Fibroblast of lung (primary cell): Measurements from ENCODE around the gene ZNF516. TPM values are rescaled to one million over a fixed set of nuclear protein-coding genes. Genes with fewer than 3 reads are reported as not detected.

Experiments used
- DNase-seq, 2 donors: peaks; one replicate each; pipeline versions ENCODE4 v3.0.0 to v3.0.0-alpha.2; 2010; ENCODE audit warnings: low read depth in 2 of 2
- H2AFZ ChIP-seq: 2 replicates; pipeline ENCODE4 v1.5.1; 2012; ENCODE audit warnings: low read length, control low read depth, inconsistent platforms
- H3K27ac ChIP-seq: 2 replicates; pipeline ENCODE4 v1.5.1; 2011; ENCODE audit warnings: low read length, control low read depth; ENCODE audit not compliant: insufficient read depth
- H3K27me3 ChIP-seq: 2 replicates; pipeline ENCODE4 v1.5.1; 2011; ENCODE audit warnings: mild to moderate bottlenecking, low read length; ENCODE audit not compliant: control insufficient read depth, insufficient read depth
- H3K36me3 ChIP-seq: 2 replicates; pipeline ENCODE4 v1.5.1; 2011; ENCODE audit warnings: low read length; ENCODE audit not compliant: control insufficient read depth, insufficient read depth
- H3K4me1 ChIP-seq: 2 replicates; pipeline ENCODE4 v1.5.1; 2011; ENCODE audit warnings: low read length; ENCODE audit not compliant: control insufficient read depth, insufficient read depth; ENCODE audit errors: extremely low read depth
- H3K4me2 ChIP-seq: 2 replicates; pipeline ENCODE4 v1.5.1; 2011; ENCODE audit warnings: low read length, control low read depth; ENCODE audit not compliant: insufficient read depth; ENCODE audit errors: extremely low read depth
- H3K4me3 ChIP-seq, 4 experiments: fragments of 200-600 bp in 1 of 4; sonication (generic) in 1 of 4; replicated peaks in 1 of 4; 2 replicates each; pipeline ENCODE4 v1.5.1; 2011 to 2016; ENCODE audit warnings: low read length in 4 of 4, low read depth in 3 of 4, mild to moderate bottlenecking in 3 of 4, control low read depth in 2 of 4, inconsistent platforms in 1 of 4, mixed read lengths in 1 of 4; ENCODE audit not compliant: insufficient read depth in 1 of 4; ENCODE audit errors: control extremely low read depth in 1 of 4
- H3K79me2 ChIP-seq: 2 replicates; pipeline ENCODE4 v1.5.1; 2012; ENCODE audit warnings: mild to moderate bottlenecking, low read length, inconsistent platforms; ENCODE audit not compliant: control insufficient read depth, insufficient read depth
- H3K9ac ChIP-seq: 2 replicates; pipeline ENCODE4 v1.5.1; 2011; ENCODE audit warnings: mild to moderate bottlenecking, low read length, control low read depth; ENCODE audit not compliant: insufficient read depth
- H3K9me3 ChIP-seq: 2 replicates; pipeline ENCODE4 v1.5.1; 2012; ENCODE audit warnings: low read depth, low read length; ENCODE audit not compliant: control insufficient read depth, insufficient read depth
- H4K20me1 ChIP-seq: 2 replicates; pipeline ENCODE4 v1.5.1; 2011; ENCODE audit warnings: low read length; ENCODE audit not compliant: control insufficient read depth, insufficient read depth; ENCODE audit errors: extremely low read depth
- EZH2 ChIP-seq: IDR thresholded peaks from 2 replicates; pipeline ENCODE4 v1.5.1; 2012; ENCODE audit warnings: low read length, control low read depth, mild to moderate bottlenecking; ENCODE audit errors: missing control alignments
- polyA plus RNA-seq, 2 donors: library from polyadenylated mRNA; depleted of rRNA in 1 of 2; stranded (reverse) in 1 of 2; unstranded in 1 of 2; fragments of >200 nt; gene quantifications; 2 replicates each; pipeline ENCODE4 v1.2.1, GENCODE V29; 2011 to 2012; ENCODE audit warnings: missing spikeins in 1 of 2
- total RNA-seq: library from RNA; depleted of rRNA; stranded (reverse); fragments of >200 nt; gene quantifications from 2 replicates; pipeline ENCODE4 v1.2.1, GENCODE V29; 2014
- TF ChIP-seq, protein P1 (sequence below), 2 donors: IDR thresholded peaks in 1 of 2; conservative IDR thresholded peaks in 1 of 2; 1 replicate in 1 of 2; 2 replicates in 1 of 2; pipeline ENCODE4 v1.5.1; 2011 to 2012; ENCODE audit warnings: low read length in 2 of 2, control low read depth in 1 of 2, inconsistent platforms in 1 of 2, low read depth in 1 of 2, mild to moderate bottlenecking in 1 of 2

The ZNF516 gene
- total and polyA plus RNA-seq, 2 donors (not counting 1 experiment from before 2014, with no cell fraction given): 7.9 to 32.7 TPM

DNA sequence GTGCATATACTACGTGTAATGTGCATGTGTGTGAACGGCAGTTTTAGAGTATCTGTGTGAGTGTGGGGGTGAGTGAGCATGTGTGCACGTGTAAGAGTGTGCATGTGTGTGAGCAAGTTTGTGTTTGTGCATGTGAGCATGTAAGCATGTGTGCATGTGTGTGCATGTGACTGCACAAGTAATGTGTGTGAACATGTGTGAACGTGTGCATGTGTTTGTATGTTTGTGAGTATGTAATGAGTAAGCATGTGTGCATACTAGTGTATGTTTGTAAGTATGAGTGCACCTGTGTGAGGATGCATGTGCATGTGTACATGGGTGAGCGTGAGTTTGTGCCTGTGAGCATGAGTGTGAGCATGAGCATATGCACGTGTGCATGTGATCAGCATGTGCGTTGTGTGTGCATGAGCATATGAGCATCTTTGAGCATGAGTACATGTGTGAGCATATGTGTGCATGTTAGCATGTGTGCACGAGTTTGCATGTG lies 90.7 kb downstream of the ZNF516 start:
- Histone ChIP-seq H3K79me2 (peaks cover 16% of the 10 kb centered on the region), H3K9me3 (no peaks in the 10 kb centered on the region), H3K27ac (no peak overlapping the region), H3K4me3 (no peak overlapping the region), H3K27me3 (no peaks in the 10 kb centered on the region), H3K4me2 (no peak overlapping the region), H3K4me1 (no peaks in the 10 kb centered on the region), H3K9ac (no peak overlapping the region), H3K36me3 (peaks cover 1% of the 10 kb centered on the region), H4K20me1 (no peaks in the 10 kb centered on the region), H2AFZ (no peak overlapping the region)
- no peak for DNase-seq
- no peak for TF ChIP-seq EZH2
- TF ChIP-seq, protein P1, sequence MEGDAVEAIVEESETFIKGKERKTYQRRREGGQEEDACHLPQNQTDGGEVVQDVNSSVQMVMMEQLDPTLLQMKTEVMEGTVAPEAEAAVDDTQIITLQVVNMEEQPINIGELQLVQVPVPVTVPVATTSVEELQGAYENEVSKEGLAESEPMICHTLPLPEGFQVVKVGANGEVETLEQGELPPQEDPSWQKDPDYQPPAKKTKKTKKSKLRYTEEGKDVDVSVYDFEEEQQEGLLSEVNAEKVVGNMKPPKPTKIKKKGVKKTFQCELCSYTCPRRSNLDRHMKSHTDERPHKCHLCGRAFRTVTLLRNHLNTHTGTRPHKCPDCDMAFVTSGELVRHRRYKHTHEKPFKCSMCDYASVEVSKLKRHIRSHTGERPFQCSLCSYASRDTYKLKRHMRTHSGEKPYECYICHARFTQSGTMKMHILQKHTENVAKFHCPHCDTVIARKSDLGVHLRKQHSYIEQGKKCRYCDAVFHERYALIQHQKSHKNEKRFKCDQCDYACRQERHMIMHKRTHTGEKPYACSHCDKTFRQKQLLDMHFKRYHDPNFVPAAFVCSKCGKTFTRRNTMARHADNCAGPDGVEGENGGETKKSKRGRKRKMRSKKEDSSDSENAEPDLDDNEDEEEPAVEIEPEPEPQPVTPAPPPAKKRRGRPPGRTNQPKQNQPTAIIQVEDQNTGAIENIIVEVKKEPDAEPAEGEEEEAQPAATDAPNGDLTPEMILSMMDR (conservative IDR thresholded peaks at IDR 0.05 in 1 of 2, IDR thresholded peaks at IDR 0.05 in 1 of 2; ENCODE audit: low read depth in 1 of 2, low read length in 2 of 2): no peak

DNA sequence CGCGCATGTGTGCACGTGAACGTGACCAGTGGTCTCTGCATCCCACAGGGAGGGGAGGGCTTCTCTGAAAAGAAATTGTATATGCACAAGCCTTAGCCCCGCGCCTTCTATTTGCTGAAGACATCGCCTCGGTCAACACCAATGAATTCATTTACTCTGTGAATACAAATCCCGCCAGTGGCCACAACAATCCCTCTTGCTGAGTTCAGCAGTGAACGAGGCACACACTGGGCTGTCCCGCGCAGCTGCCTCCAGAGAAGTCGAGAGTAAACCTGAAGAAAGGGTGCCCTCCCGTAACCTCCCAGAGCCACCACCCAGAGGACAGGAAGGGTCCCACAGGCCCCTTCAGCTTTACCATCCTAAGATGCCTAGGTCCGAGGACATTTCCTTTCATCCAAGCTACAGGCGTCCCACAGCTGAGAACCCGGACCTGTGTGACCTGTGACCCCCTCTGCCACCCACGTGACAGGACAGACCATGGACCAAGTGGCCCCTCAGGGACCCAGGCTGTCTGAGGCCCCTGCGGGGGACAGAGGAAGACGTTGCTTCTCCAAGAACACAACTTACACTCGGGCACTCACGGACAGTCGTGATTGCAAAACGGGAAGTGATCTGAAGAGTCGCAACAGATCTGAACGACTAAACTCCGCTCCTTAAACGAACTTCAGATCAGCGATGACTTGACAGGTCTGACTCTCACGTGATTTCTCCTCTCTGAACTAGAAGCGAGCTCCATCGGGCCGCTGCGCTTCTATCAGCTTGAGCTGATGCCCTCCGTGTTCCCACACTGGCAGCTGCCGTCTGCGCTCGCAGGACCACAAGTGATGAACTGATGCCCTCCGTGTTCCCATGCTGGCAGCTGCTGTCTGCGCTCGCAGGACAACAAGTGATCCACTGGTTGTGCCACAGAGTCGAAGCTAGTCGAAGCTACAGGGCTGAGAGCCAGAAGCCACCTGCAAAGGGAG lies 92.7 kb downstream of the ZNF516 start:
- no peak overlapping the region for H2AFZ ChIP-seq
- TF ChIP-seq, protein P1 (conservative IDR thresholded peaks at IDR 0.05 in 1 of 2, IDR thresholded peaks at IDR 0.05 in 1 of 2; ENCODE audit: low read depth in 1 of 2, low read length in 2 of 2): no peak
- TF ChIP-seq EZH2: no peak
- peaks cover 12% of the 10 kb centered on the region for H3K79me2 ChIP-seq
- H3K27ac ChIP-seq: no peak overlapping the region
- H3K27me3 ChIP-seq: no peaks in the 10 kb centered on the region
- no peak for DNase-seq
- H3K36me3 ChIP-seq: peaks cover 1% of the 10 kb centered on the region
- H3K4me1 ChIP-seq: no peaks in the 10 kb centered on the region
- no peaks in the 10 kb centered on the region for H4K20me1 ChIP-seq
- H3K9me3 ChIP-seq: no peaks in the 10 kb centered on the region
- H3K9ac ChIP-seq: no peak overlapping the region
- H3K4me2 ChIP-seq: no peak overlapping the region
- H3K4me3 ChIP-seq: no peak overlapping the region

DNA sequence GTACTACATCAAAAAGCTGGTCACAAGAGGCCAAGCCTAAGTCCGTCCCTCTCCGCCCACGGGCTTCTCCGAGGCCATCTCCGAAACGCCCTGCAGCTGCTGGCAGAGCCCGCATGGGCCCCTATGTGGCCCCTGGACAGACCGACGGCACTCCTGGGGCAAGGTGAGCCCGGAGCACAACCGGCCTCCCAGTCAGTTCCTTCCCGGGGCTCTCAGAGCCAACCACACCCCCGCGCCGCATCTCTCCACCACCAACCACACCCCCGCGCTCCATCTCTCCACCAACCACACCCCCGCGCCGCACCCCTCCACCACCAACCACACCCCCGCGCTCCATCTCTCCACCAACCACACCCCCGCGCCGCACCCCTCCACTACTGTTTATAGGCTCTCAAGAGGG lies 93.5 kb downstream of the ZNF516 start:
- no peak overlapping the region for H3K4me3 ChIP-seq
- H3K9me3 ChIP-seq: no peaks in the 10 kb centered on the region
- TF ChIP-seq EZH2: no peak
- H3K4me1 ChIP-seq: no peaks in the 10 kb centered on the region
- no peak for DNase-seq
- H3K9ac ChIP-seq: no peak overlapping the region
- H3K79me2 ChIP-seq: peaks cover 9% of the 10 kb centered on the region
- H2AFZ ChIP-seq: no peak overlapping the region
- no peak overlapping the region for H3K27ac ChIP-seq
- peaks cover 1% of the 10 kb centered on the region for H3K36me3 ChIP-seq
- no peaks in the 10 kb centered on the region for H3K27me3 ChIP-seq
- H3K4me2 ChIP-seq: no peak overlapping the region
- H4K20me1 ChIP-seq: no peaks in the 10 kb centered on the region
